ENCODE results near the gene ZDHHC9. TPM values are rescaled to one million over a fixed set of nuclear protein-coding genes. Genes with fewer than 3 reads are reported as not detected.

The ZDHHC9 gene
- total RNA-seq, 1 experiment from 2014 or later = 41.0 TPM

- H3K36me3 Mint-ChIP-seq (ENCODE audit: insufficient read depth, unreplicated experiment) = peaks cover 10% of the 10 kb centered on the region
- H3K4me3 Mint-ChIP-seq (ENCODE audit: unreplicated experiment) = no peak overlapping the region
- H3K27ac Mint-ChIP-seq (ENCODE audit: unreplicated experiment) = no peak overlapping the region
- no peak for TF ChIP-seq CTCF (IDR thresholded peaks at IDR 0.05; ENCODE audit: insufficient read depth in 1 of 2, low read depth in 1 of 2, low read length in 1 of 2, severe bottlenecking in 1 of 2, unreplicated experiment in 1 of 2)
- H3K27me3 ChIP-seq (replicated peaks; ENCODE audit: control insufficient read depth, insufficient read depth, low read length) = no peaks in the 10 kb centered on the region
- intact Hi-C loops (cut with micrococcal nuclease; ENCODE audit: unreplicated experiment) = no loop called here
- no peaks in the 10 kb centered on the region for H3K9me3 Mint-ChIP-seq (ENCODE audit: unreplicated experiment)
- ChIA-PET CTCF (no interaction called here), POLR2A (no interaction called here)
- H3K36me3 ChIP-seq (ENCODE audit: control insufficient read depth, insufficient read depth, low read length) = no peaks in the 10 kb centered on the region
- H3K4me1 ChIP-seq = no peaks in the 10 kb centered on the region
- DNase-seq = no peak
- no peak overlapping the region for H3K4me3 ChIP-seq (ENCODE audit: low read depth, low read length)
- no peaks in the 10 kb centered on the region for H3K9me3 ChIP-seq
- H3K4me1 Mint-ChIP-seq (ENCODE audit: low read depth, unreplicated experiment) = peaks cover 6% of the 10 kb centered on the region
- H3K27me3 Mint-ChIP-seq (ENCODE audit: insufficient read depth, unreplicated experiment) = no peaks in the 10 kb centered on the region
- no TSS peak for BruUV-seq (replicated peaks)
Measured at GRCh38 chrX:129846716-129847115, 3.0 kb upstream of the ZDHHC9 start.

GRCh38 chrX:129845616-129846190, 2.0 kb upstream of the ZDHHC9 start:
- TF ChIP-seq CTCF (IDR thresholded peaks at IDR 0.05; ENCODE audit: insufficient read depth in 1 of 2, low read depth in 1 of 2, low read length in 1 of 2, severe bottlenecking in 1 of 2, unreplicated experiment in 1 of 2) = no peak
- no peak overlapping the region for H3K4me3 ChIP-seq (ENCODE audit: low read depth, low read length)
- CTCF ChIA-PET = no interaction called here

GRCh38 chrX:129843209-129843458, 552 bp downstream of the ZDHHC9 start:
- Mint-ChIP-seq H3K36me3 (ENCODE audit: insufficient read depth, unreplicated experiment) (peaks cover 26% of the 10 kb centered on the region), H3K27me3 (ENCODE audit: insufficient read depth, unreplicated experiment) (no peaks in the 10 kb centered on the region), H3K4me3 (ENCODE audit: unreplicated experiment) (peak overlapping the region; percentile 91), H3K9me3 (ENCODE audit: unreplicated experiment) (no peaks in the 10 kb centered on the region), H3K27ac (ENCODE audit: unreplicated experiment) (peak overlapping the region; percentile 89), H3K4me1 (ENCODE audit: low read depth, unreplicated experiment) (peaks cover 6% of the 10 kb centered on the region)
- Histone ChIP-seq H3K4me3 (ENCODE audit: low read depth, low read length) (peak overlapping the region; percentile 84), H3K9me3 (no peaks in the 10 kb centered on the region), H3K36me3 (ENCODE audit: control insufficient read depth, insufficient read depth, low read length) (no peaks in the 10 kb centered on the region), H3K4me1 (no peaks in the 10 kb centered on the region), H3K27me3 (replicated peaks; ENCODE audit: control insufficient read depth, insufficient read depth, low read length) (no peaks in the 10 kb centered on the region)
- intact Hi-C loops (cut with micrococcal nuclease; ENCODE audit: unreplicated experiment) = loop anchor here (5.0 kb wide), 1 partner anchor 64 kb away; the partner anchor contains the start of gene UTP14A
- peak in 1 of 2 experiments; percentile 34 for DNase-seq
- TF ChIP-seq CTCF (IDR thresholded peaks at IDR 0.05; ENCODE audit: insufficient read depth in 1 of 2, low read depth in 1 of 2, low read length in 1 of 2, severe bottlenecking in 1 of 2, unreplicated experiment in 1 of 2) = no peak
- no TSS peak for BruUV-seq (replicated peaks)
- ChIA-PET CTCF (no interaction called here), POLR2A (interaction anchor here (1.0 kb wide), 1 partner anchor 63 kb away, joined by 4 read pairs; the partner anchor contains the start of gene UTP14A)

More at GRCh38 chrX:129845616-129846190, 2.0 kb upstream of the ZDHHC9 start:
- H3K27me3 ChIP-seq (replicated peaks; ENCODE audit: control insufficient read depth, insufficient read depth, low read length) = no peaks in the 10 kb centered on the region
- no peak overlapping the region for H3K27ac Mint-ChIP-seq (ENCODE audit: unreplicated experiment)
- H3K4me1 Mint-ChIP-seq (ENCODE audit: low read depth, unreplicated experiment) = peaks cover 6% of the 10 kb centered on the region
- POLR2A ChIA-PET = interaction anchor here (0.5 kb wide), 1 partner anchor 324 kb away, joined by 3 read pairs; no protein-coding TSS in a partner anchor
- no peak overlapping the region for H3K4me3 Mint-ChIP-seq (ENCODE audit: unreplicated experiment)
- H3K9me3 Mint-ChIP-seq (ENCODE audit: unreplicated experiment) = no peaks in the 10 kb centered on the region
- no peaks in the 10 kb centered on the region for H3K36me3 ChIP-seq (ENCODE audit: control insufficient read depth, insufficient read depth, low read length)
- no peak for DNase-seq
- intact Hi-C loops (cut with micrococcal nuclease; ENCODE audit: unreplicated experiment) = no loop called here
- H3K4me1 ChIP-seq = no peaks in the 10 kb centered on the region
- H3K36me3 Mint-ChIP-seq (ENCODE audit: insufficient read depth, unreplicated experiment) = peaks cover 16% of the 10 kb centered on the region
- no peaks in the 10 kb centered on the region for H3K9me3 ChIP-seq
- no TSS peak for BruUV-seq (replicated peaks)
- H3K27me3 Mint-ChIP-seq (ENCODE audit: insufficient read depth, unreplicated experiment) = no peaks in the 10 kb centered on the region
